Spleen (tissue), 11 donors: ENCODE results near the gene GNAI2. TPM values are rescaled to one million over a fixed set of nuclear protein-coding genes. Genes with fewer than 3 reads are reported as not detected.
A peak's percentile ranks its signal among the peaks of the same experiment; 100 is the strongest.

ENCODE experiments used
- DNase-seq: peaks from one replicate; pipeline ENCODE4 v3.0.0-alpha.2; 2020
- H3K27ac ChIP-seq, 8 donors: fragments of 200-600 bp; sonication (generic) in 7 of 8; 1 replicate in 4 of 8; 2 replicates in 4 of 8; pipeline versions ENCODE4 v1.5.0 to v1.8.0; 2016 to 2021; ENCODE audit warnings: inconsistent platforms in 4 of 8, mild to moderate bottlenecking in 4 of 8, moderate library complexity in 1 of 8
- H3K27me3 ChIP-seq, 7 donors: fragments of 200-600 bp; sonication (generic) in 6 of 7; replicated peaks in 1 of 7; 1 replicate in 4 of 7; 2 replicates in 3 of 7; pipeline versions ENCODE4 v1.5.0 to v1.8.0; 2016 to 2021; ENCODE audit warnings: inconsistent platforms in 3 of 7, mild to moderate bottlenecking in 1 of 7
- H3K36me3 ChIP-seq, 6 donors: fragments of 200-600 bp; sonication (generic) in 5 of 6; 1 replicate in 4 of 6; 2 replicates in 2 of 6; pipeline versions ENCODE4 v1.5.0 to v1.8.0; 2016 to 2021; ENCODE audit warnings: inconsistent platforms in 2 of 6
- H3K4me1 ChIP-seq, 6 donors: fragments of 200-600 bp; sonication (generic) in 5 of 6; 1 replicate in 3 of 6; 2 replicates in 3 of 6; pipeline versions ENCODE4 v1.5.0 to v1.8.0; 2016 to 2021; ENCODE audit warnings: inconsistent platforms in 3 of 6
- H3K4me3 ChIP-seq, 8 donors: fragments of 200-600 bp; sonication (generic) in 7 of 8; 1 replicate in 4 of 8; 2 replicates in 4 of 8; pipeline versions ENCODE4 v1.5.0 to v1.8.0; 2016 to 2021; ENCODE audit warnings: inconsistent platforms in 4 of 8, mild to moderate bottlenecking in 4 of 8, moderate library complexity in 2 of 8
- H3K9me3 ChIP-seq, 8 donors: fragments of 200-600 bp; sonication (generic) in 7 of 8; 1 replicate in 4 of 8; 2 replicates in 4 of 8; pipeline versions ENCODE4 v1.5.0 to v1.8.0; 2016 to 2021; ENCODE audit warnings: inconsistent platforms in 4 of 8
- CTCF ChIP-seq, 11 experiments: fragments of 200-600 bp in 7 of 11; fragments of 450-650 bp in 4 of 11; sonication (generic) in 4 of 11; IDR thresholded peaks in 8 of 11; conservative IDR thresholded peaks in 3 of 11; 1 replicate in 7 of 11; 2 replicates in 4 of 11; pipeline versions ENCODE4 v1.4.0 to v1.8.0; 2016 to 2021; ENCODE audit warnings: antibody characterized with exemption in 11 of 11, inconsistent platforms in 4 of 11, mild to moderate bottlenecking in 1 of 11
- POLR2A ChIP-seq, 3 donors: fragments of 450-650 bp; IDR thresholded peaks; one replicate each; pipeline ENCODE4 v1.5.1; 2017; ENCODE audit warnings: antibody characterized with exemption in 3 of 3, mild to moderate bottlenecking in 1 of 3
- POLR2AphosphoS5 ChIP-seq, 3 donors: sonication (generic); formaldehyde crosslinking; IDR thresholded peaks; one replicate each; pipeline ENCODE4 v1.5.1; 2017; ENCODE audit warnings: antibody characterized with exemption in 3 of 3
- WGBS, 5 donors: extraction: QIAGEN DNeasy Blood & Tissue Kit in 3 of 5; methylation state at CpG; one replicate each; pipeline versions ENCODE4 v1.1.5 to v1.1.7; 2013 to 2018; 5-methylcytosine and 5-hydroxymethylcytosine counted together
- intact Hi-C: fragments of 100-400 bp; cut with DNase I; formaldehyde crosslinking; loops from one replicate; pipeline ENCODE4 v1.15.0; 2023; ENCODE audit warnings: low total_unique reads
- polyA plus RNA-seq, 3 donors: library from polyadenylated mRNA; stranded (reverse); fragments of 200-250 nt; gene quantifications; one replicate each; pipeline ENCODE4 v1.2.1, GENCODE V29; 2013
- total RNA-seq, 7 donors: library from RNA; depleted of rRNA in 3 of 7; stranded (reverse); fragments of >200 nt in 3 of 7; fragmentation: NEBNext Ultra II Directional in 4 of 7; extraction: Animal tissue kit (Norgen Biotek cat#: 25700) in 4 of 7; gene quantifications; one replicate each; pipeline versions ENCODE4 v1.1.0 to v1.2.1, GENCODE V29; 2016 to 2021
- donor health status: healthy with polysubstance abuse.
- donor health status: DM: no; HTN: no; CAD: no; lungs with moderate emphysema.
- donor health status: DM: no; HTN: no; CAD: no.
- donor health status: Bipolar disorder and iron deficiency.
- donor health status: healthy.
- donor health status: DM: no; HTN: no; CAD: no.
- donor health status: DM: yes; HTN: yes; CAD: no.

GNAI2 gene
- total and polyA plus RNA-seq, 10 donors, result 147 to 466 (median 360) TPM

GRCh38 chr3:50297896-50298725 is 62.1 kb downstream of the GNAI2 start:
- intact Hi-C loops, result no loop called here
- H3K27ac ChIP-seq, result peak overlapping the region; percentile 84 to 98 (median 94)
- H3K27me3 ChIP-seq, result no peaks in the 10 kb centered on the region
- 22 to 42% (median 32%) methylated on average over 9 of the region's 9 CpGs for WGBS, 5 donors
- H3K9me3 ChIP-seq, result no peaks in the 10 kb centered on the region
- H3K4me1 ChIP-seq, result peaks cover 19 to 60% (median 41%) of the 10 kb centered on the region in 6 donors
- TF ChIP-seq POLR2AphosphoS5 (IDR thresholded peaks at IDR 0.05), result no peak
- no peak for TF ChIP-seq POLR2A (IDR thresholded peaks at IDR 0.05)
- no peak for TF ChIP-seq CTCF (IDR thresholded peaks at IDR 0.05 in 8 of 11, conservative IDR thresholded peaks at IDR 0.05 in 3 of 11)
- DNase-seq, result peak; percentile 87
- peak overlapping the region; percentile 47 to 90 (median 60) for H3K4me3 ChIP-seq
- peaks cover 0 to 10% (median 0%) of the 10 kb centered on the region in 6 donors for H3K36me3 ChIP-seq

GRCh38 chr3:50298836-50299637 is 63.0 kb downstream of the GNAI2 start, which contains the start of the genes HYAL3 and NAA80:
HYAL3 (minus strand) TSS chr3:50299405; CDS start chr3:50295602, 3,803 bp downstream.
NAA80 (minus strand) TSS chr3:50299405; CDS start chr3:50297463, 1,942 bp downstream.
- TF ChIP-seq POLR2A (IDR thresholded peaks at IDR 0.05), result peak; percentile 69 to 91 (median 72)
- TF ChIP-seq CTCF (IDR thresholded peaks at IDR 0.05 in 8 of 11, conservative IDR thresholded peaks at IDR 0.05 in 3 of 11), result peak; percentile 38 to 80 (median 70)
- TF ChIP-seq POLR2AphosphoS5 (IDR thresholded peaks at IDR 0.05), result peak; percentile 97 to 99 (median 98)
- peak within 1 kb of the TSS; percentile 84 to 98 (median 94) for H3K27ac ChIP-seq
- DNase-seq, result peak; percentile 100
- peaks cover 0 to 10% (median 0%) of the 10 kb centered on the region in 6 donors for H3K36me3 ChIP-seq
- H3K4me1 ChIP-seq, result peaks cover 18 to 65% (median 42%) of the 10 kb centered on the region in 6 donors
- WGBS, 5 donors, result 0 to 1% (median 0%) methylated on average over 21 to 61 of the region's 61 CpGs
- H3K27me3 ChIP-seq, result no peaks in the 10 kb centered on the region
- intact Hi-C loops, result no loop called here
- H3K9me3 ChIP-seq, result no peaks in the 10 kb centered on the region
- peak within 1 kb of the TSS; percentile 47 to 90 (median 60) for H3K4me3 ChIP-seq

- 1 to 3% (median 2%) methylated on average over 4 to 12 of the region's 12 CpGs for WGBS, 5 donors
- Histone ChIP-seq H3K4me1 (peaks cover 18 to 69% (median 44%) of the 10 kb centered on the region in 6 donors), H3K4me3 (peak overlapping the region in 7 of 8 donors; percentile 27 to 90 (median 61)), H3K9me3 (no peaks in the 10 kb centered on the region), H3K27me3 (no peaks in the 10 kb centered on the region), H3K36me3 (peaks cover 0 to 10% (median 0%) of the 10 kb centered on the region in 6 donors), H3K27ac (peak overlapping the region; percentile 31 to 98 (median 94))
- TF ChIP-seq CTCF (IDR thresholded peaks at IDR 0.05 in 8 of 11, conservative IDR thresholded peaks at IDR 0.05 in 3 of 11) (no peak), POLR2A (IDR thresholded peaks at IDR 0.05) (peak in 1 of 3 donors; percentile 23), POLR2AphosphoS5 (IDR thresholded peaks at IDR 0.05) (no peak)
- no peak for DNase-seq
- intact Hi-C loops, result no loop called here
Observed at GRCh38 chr3:50299638-50299928, 63.6 kb downstream of the GNAI2 start.
